B cell (primary cell): Measurements from ENCODE around the gene MAN2A2. TPM values are rescaled to one million over a fixed set of nuclear protein-coding genes. Genes with fewer than 3 reads are reported as not detected.

Source experiments
- ATAC-seq: fragments of 200-7000 bp; cut with Tn5 transposase; one replicate; pipeline ENCODE4 v1.10.0; 2021; ENCODE audit warnings: low read depth, mild to moderate bottlenecking, moderate number of reproducible peaks, moderate library complexity
- CTCF ChIA-PET: fragments of 350-600 bp; sonication (Branson Sonifier 250); formaldehyde crosslinking; loops from one replicate; lab custom pipeline; 2021; ENCODE audit warnings: antibody characterized with exemption, inconsistent platforms; lab: Charles Lee
- POLR2A ChIA-PET: fragments of 350-600 bp; sonication (Branson Sonifier 250); formaldehyde crosslinking; loops from one replicate; lab custom pipeline; 2021; ENCODE audit warnings: antibody characterized with exemption; lab: Charles Lee
- DNase-seq: peaks from one replicate; pipeline ENCODE4 v3.0.0; 2013
- H2AFZ ChIP-seq: 2 replicates; pipeline ENCODE4 v1.6.1; 2012; ENCODE audit warnings: mild to moderate bottlenecking, low read depth, low read length; ENCODE audit not compliant: insufficient read depth, poor library complexity, severe bottlenecking
- H3K27ac ChIP-seq, 2 donors: 1 replicate in 1 of 2; 2 replicates in 1 of 2; pipeline ENCODE4 v1.5.1; 2012 to 2013; ENCODE audit warnings: low read length in 2 of 2, mild to moderate bottlenecking in 2 of 2, moderate library complexity in 1 of 2
- H3K27me3 ChIP-seq, 4 experiments: fragments of 200-600 bp in 1 of 4; sonication (generic) in 1 of 4; replicated peaks in 1 of 4; 1 replicate in 2 of 4; 2 replicates in 2 of 4; pipeline versions ENCODE4 v1.6.1 to v1.7.0; 2013 to 2016; ENCODE audit warnings: low read length in 3 of 4, mild to moderate bottlenecking in 2 of 4, mixed read lengths in 1 of 4, moderate library complexity in 1 of 4; ENCODE audit not compliant: insufficient read depth in 4 of 4, control insufficient read depth in 3 of 4; ENCODE audit errors: control extremely low read depth in 1 of 4
- H3K36me3 ChIP-seq, 2 experiments: replicated peaks in 1 of 2; 1 replicate in 1 of 2; 2 replicates in 1 of 2; pipeline versions ENCODE4 v1.6.1 to v1.7.1; 2013; ENCODE audit warnings: low read length in 1 of 2; ENCODE audit not compliant: insufficient read depth in 2 of 2, control insufficient read depth in 1 of 2; ENCODE audit errors: control extremely low read depth in 1 of 2, extremely low read depth in 1 of 2
- H3K4me1 ChIP-seq, 2 donors: fragments of 200-600 bp in 1 of 2; sonication (generic) in 1 of 2; 1 replicate in 1 of 2; 2 replicates in 1 of 2; pipeline versions ENCODE4 v1.5.1 to v1.6.1; 2013 to 2017; ENCODE audit warnings: low read length in 2 of 2; ENCODE audit not compliant: control insufficient read depth in 2 of 2, insufficient read depth in 2 of 2
- H3K4me2 ChIP-seq: replicated peaks from 2 replicates; pipeline ENCODE3; 2012; ENCODE audit warnings: mild to moderate bottlenecking, low read depth, low read length; ENCODE audit not compliant: poor library complexity, severe bottlenecking
- H3K4me3 ChIP-seq, 5 experiments: fragments of 200-600 bp in 1 of 5; sonication (generic) in 1 of 5; 1 replicate in 3 of 5; 2 replicates in 2 of 5; pipeline versions ENCODE4 v1.5.1 to v1.7.0; 2011 to 2016; ENCODE audit warnings: low read length in 4 of 5, mild to moderate bottlenecking in 4 of 5, low read depth in 2 of 5, control low read depth in 1 of 5, moderate library complexity in 1 of 5; ENCODE audit not compliant: insufficient read depth in 1 of 5; ENCODE audit errors: control extremely low read depth in 1 of 5, extremely low read depth in 1 of 5
- H3K79me2 ChIP-seq: fragments of 200-600 bp; sonication (generic); one replicate; pipeline ENCODE4 v1.6.0; 2016; ENCODE audit warnings: low read length; ENCODE audit not compliant: control insufficient read depth, insufficient read depth
- H3K9ac ChIP-seq: fragments of 200-600 bp; sonication (generic); 2 replicates; pipeline ENCODE4 v1.6.1; 2017; ENCODE audit warnings: mild to moderate bottlenecking, low read length, moderate library complexity
- H3K9me3 ChIP-seq, 3 donors: one replicate each; pipeline versions ENCODE4 v1.6.1 to v1.7.1; 2013; ENCODE audit warnings: low read length in 2 of 3; ENCODE audit not compliant: control insufficient read depth in 2 of 3, insufficient read depth in 1 of 3; ENCODE audit errors: control extremely low read depth in 1 of 3
- H4K20me1 ChIP-seq: 2 replicates; pipeline ENCODE4 v1.6.0; 2012; ENCODE audit warnings: mild to moderate bottlenecking, low read length; ENCODE audit not compliant: insufficient read depth, control insufficient read depth, poor library complexity, severe bottlenecking
- H3K27ac Mint-ChIP-seq: one replicate; pipeline ENCODE4 v1.8.0; 2021; ENCODE audit warnings: mixed read lengths
- H3K27me3 Mint-ChIP-seq: one replicate; pipeline ENCODE4 v1.8.0; 2021; ENCODE audit warnings: mixed read lengths
- H3K4me1 Mint-ChIP-seq: one replicate; pipeline ENCODE4 v1.8.0; 2021; ENCODE audit warnings: mixed read lengths
- H3K4me3 Mint-ChIP-seq: one replicate; pipeline ENCODE4 v1.8.0; 2021; ENCODE audit warnings: mixed read lengths
- H3K9me3 Mint-ChIP-seq: one replicate; pipeline ENCODE4 v1.8.0; 2022; ENCODE audit warnings: mixed read lengths; ENCODE audit not compliant: insufficient read depth
- CTCF ChIP-seq: fragments of 200-600 bp; IDR thresholded peaks from one replicate; pipeline ENCODE4 v1.8.0; 2022; ENCODE audit warnings: antibody characterized with exemption, mild to moderate bottlenecking
- EZH2 ChIP-seq: IDR thresholded peaks from 2 replicates; pipeline ENCODE4 v1.6.1; 2012; ENCODE audit warnings: borderline replicate concordance, low read depth, mild to moderate bottlenecking, moderate library complexity, low read length; ENCODE audit not compliant: insufficient read depth, poor library complexity, severe bottlenecking
- WGBS: methylation state at CpG from one replicate; pipeline ENCODE4 v1.1.5; 2013; ENCODE audit warnings: missing lambda C conversion rate; ENCODE audit not compliant: insufficient coverage; 5-methylcytosine and 5-hydroxymethylcytosine counted together
- intact Hi-C: fragments of 100-400 bp; cut with micrococcal nuclease; formaldehyde crosslinking; loops from one replicate; pipeline ENCODE4 v1.10.0; 2022
- polyA plus RNA-seq: library from polyadenylated mRNA; depleted of rRNA; stranded (reverse); fragments of >200 nt; gene quantifications from 2 replicates; pipeline ENCODE4 v1.2.3, GENCODE V29; 2012
- total RNA-seq, 2 donors: library from RNA; stranded (reverse); fragments of 120-200 nt in 1 of 2; gene quantifications; 1 replicate in 1 of 2; 2 replicates in 1 of 2; pipeline versions ENCODE4 v1.2.3 to v1.2.4, GENCODE V29; 2013 to 2022

MAN2A2 gene
- total and polyA plus RNA-seq, 2 donors (not counting 1 experiment from before 2014, with no cell fraction given): 180 to 234 TPM

GRCh38 chr15:90879730-90880366 is 23.3 kb upstream of the MAN2A2 start:
- Histone ChIP-seq H3K27me3 (no peaks in the 10 kb centered on the region), H3K9me3 (no peaks in the 10 kb centered on the region), H3K27ac (no peak overlapping the region), H3K4me3 (no peak overlapping the region), H3K9ac (no peak overlapping the region), H3K79me2 (peaks cover 9% of the 10 kb centered on the region), H3K4me2 (no peak overlapping the region), H3K4me1 (peaks cover 9 to 16% of the 10 kb centered on the region in 2 donors), H2AFZ (no peak overlapping the region), H4K20me1 (peaks cover 18% of the 10 kb centered on the region), H3K36me3 (peaks cover 0 to 57% of the 10 kb centered on the region in 2 experiments)
- intact Hi-C loops: no loop called here
- ChIA-PET CTCF (no interaction called here), POLR2A (no interaction called here)
- 90% methylated on average over 34 of the region's 35 CpGs for WGBS
- ATAC-seq (no peak), DNase-seq (no peak)
- TF ChIP-seq EZH2 (no peak), CTCF (no peak)
- Mint-ChIP-seq H3K27ac (no peak overlapping the region), H3K4me1 (peaks cover 7% of the 10 kb centered on the region), H3K4me3 (no peak overlapping the region), H3K9me3 (no peaks in the 10 kb centered on the region), H3K27me3 (no peaks in the 10 kb centered on the region)

- no peak for DNase-seq
- Mint-ChIP-seq H3K9me3 (no peaks in the 10 kb centered on the region), H3K4me1 (peaks cover 14% of the 10 kb centered on the region), H3K4me3 (no peak overlapping the region), H3K27ac (no peak overlapping the region), H3K27me3 (no peaks in the 10 kb centered on the region)
- POLR2A ChIA-PET: no interaction called here
- 92% methylated on average over 14 of the region's 16 CpGs for WGBS
- Histone ChIP-seq H4K20me1 (peaks cover 11% of the 10 kb centered on the region), H2AFZ (no peak overlapping the region), H3K27ac (no peak overlapping the region), H3K9ac (no peak overlapping the region), H3K4me1 (peaks cover 16 to 23% of the 10 kb centered on the region in 2 donors), H3K79me2 (peaks cover 3% of the 10 kb centered on the region), H3K4me2 (no peak overlapping the region), H3K4me3 (no peak overlapping the region), H3K36me3 (peaks cover 0 to 56% of the 10 kb centered on the region in 2 experiments), H3K9me3 (no peaks in the 10 kb centered on the region), H3K27me3 (no peaks in the 10 kb centered on the region)
- ATAC-seq: no peak
- TF ChIP-seq CTCF (no peak), EZH2 (no peak)
- intact Hi-C loops: no loop called here
- CTCF ChIA-PET: interaction anchor here (1.1 kb wide), 1 partner anchor 52 kb away, joined by 5 read pairs; the partner anchor contains the start of gene HDDC3
Observed at GRCh38 chr15:90880381-90881145, 22.5 kb upstream of the MAN2A2 start.
